Calu3 (cell line): Measurements from ENCODE around the gene PSMD5. TPM values are rescaled to one million over a fixed set of nuclear protein-coding genes. Genes with fewer than 3 reads are reported as not detected.

ENCODE experiments used
- BruUV-seq: library from RNA; stranded (reverse); fragments of 400-500 nt; replicated peaks from 2 replicates; lab custom pipeline; 2021; lab: Mats Ljungman, UMichigan
- CTCF ChIA-PET: fragments of 300-600 bp; sonication (Branson Sonifier 250); formaldehyde crosslinking; loops from one replicate; lab custom pipeline; 2022; ENCODE audit warnings: antibody characterized with exemption; lab: Charles Lee
- DNase-seq: peaks from one replicate; pipeline ENCODE4 v3.0.0; 2022
- H3K27ac Mint-ChIP-seq: one replicate; pipeline ENCODE4 v1.8.0; 2022; ENCODE audit warnings: mixed read lengths; ENCODE audit not compliant: unreplicated experiment
- H3K27me3 Mint-ChIP-seq: one replicate; pipeline ENCODE4 v1.8.0; 2022; ENCODE audit warnings: mixed read lengths; ENCODE audit not compliant: unreplicated experiment
- H3K36me3 Mint-ChIP-seq: one replicate; pipeline ENCODE4 v1.8.0; 2022; ENCODE audit warnings: mild to moderate bottlenecking, moderate library complexity, mixed read lengths; ENCODE audit not compliant: insufficient read depth, unreplicated experiment
- H3K4me1 Mint-ChIP-seq: one replicate; pipeline ENCODE4 v1.8.0; 2022; ENCODE audit warnings: mild to moderate bottlenecking, low read depth, mixed read lengths; ENCODE audit not compliant: unreplicated experiment
- H3K4me3 Mint-ChIP-seq: one replicate; pipeline ENCODE4 v1.8.0; 2022; ENCODE audit warnings: mild to moderate bottlenecking, low read depth, moderate library complexity, mixed read lengths; ENCODE audit not compliant: unreplicated experiment
- H3K9me3 Mint-ChIP-seq: one replicate; pipeline ENCODE4 v1.8.0; 2022; ENCODE audit warnings: low read depth, mixed read lengths; ENCODE audit not compliant: unreplicated experiment
- CTCF ChIP-seq: fragments of 200-600 bp; IDR thresholded peaks from one replicate; pipeline ENCODE4 v1.8.0; 2022; ENCODE audit warnings: antibody characterized with exemption; ENCODE audit not compliant: unreplicated experiment
- intact Hi-C: fragments of 100-400 bp; cut with micrococcal nuclease; formaldehyde crosslinking; loops from one replicate; pipeline ENCODE4 v1.10.0; 2022; ENCODE audit not compliant: unreplicated experiment
- total RNA-seq: library from RNA; stranded (reverse); gene quantifications from 2 replicates; pipeline ENCODE4 v1.2.3, GENCODE V29; 2022

Gene PSMD5
- total RNA-seq, 1 experiment from 2014 or later = 34.0 TPM

- no TSS peak for BruUV-seq
- Mint-ChIP-seq H3K4me3 (no peak overlapping the region), H3K4me1 (no peaks in the 10 kb centered on the region), H3K9me3 (no peaks in the 10 kb centered on the region), H3K27me3 (no peaks in the 10 kb centered on the region), H3K27ac (no peak overlapping the region), H3K36me3 (peaks cover 16% of the 10 kb centered on the region)
- intact Hi-C loops = no loop called here
- no peak for TF ChIP-seq CTCF
- DNase-seq = no peak
- CTCF ChIA-PET = no interaction called here
Measured at GRCh38 chr9:120783602-120784047, 59.1 kb downstream of the PSMD5 start.

GRCh38 chr9:120781236-120781635 is 61.5 kb downstream of the PSMD5 start:
- no peak for DNase-seq
- Mint-ChIP-seq H3K36me3 (peaks cover 18% of the 10 kb centered on the region), H3K4me1 (no peaks in the 10 kb centered on the region), H3K4me3 (no peak overlapping the region), H3K9me3 (no peaks in the 10 kb centered on the region), H3K27me3 (no peaks in the 10 kb centered on the region), H3K27ac (no peak overlapping the region)
- TF ChIP-seq CTCF = no peak
- intact Hi-C loops = no loop called here
- no TSS peak for BruUV-seq
- CTCF ChIA-PET = no interaction called here

GRCh38 chr9:120780367-120780766 is 62.4 kb downstream of the PSMD5 start:
- H3K27ac Mint-ChIP-seq = no peak overlapping the region
- DNase-seq = no peak
- CTCF ChIA-PET = interaction anchor here (0.6 to 0.7 kb wide), 2 partner anchors 74 to 344 kb away, joined by 4 read pairs; no protein-coding TSS in a partner anchor
- H3K9me3 Mint-ChIP-seq = no peaks in the 10 kb centered on the region
- BruUV-seq = no TSS peak
- intact Hi-C loops = no loop called here
- H3K4me3 Mint-ChIP-seq = no peak overlapping the region
- no peaks in the 10 kb centered on the region for H3K4me1 Mint-ChIP-seq
- no peaks in the 10 kb centered on the region for H3K27me3 Mint-ChIP-seq
- TF ChIP-seq CTCF = no peak
- H3K36me3 Mint-ChIP-seq = peaks cover 15% of the 10 kb centered on the region

- no peak for TF ChIP-seq CTCF
- Mint-ChIP-seq H3K36me3 (peaks cover 14% of the 10 kb centered on the region), H3K27ac (no peak overlapping the region), H3K4me1 (no peaks in the 10 kb centered on the region), H3K4me3 (no peak overlapping the region), H3K27me3 (no peaks in the 10 kb centered on the region), H3K9me3 (no peaks in the 10 kb centered on the region)
- intact Hi-C loops = no loop called here
- BruUV-seq = no TSS peak
- CTCF ChIA-PET = no interaction called here
- no peak for DNase-seq
Measured at GRCh38 chr9:120779227-120779626, 63.5 kb downstream of the PSMD5 start.
